OCI-LY1 (cell line): ENCODE data around the gene MICOS13.

Experiments
- H2AFZ ChIP-seq: fragments of 200-600 bp; sonication (generic), shearing (Covaris generic); 2 replicates; pipeline ENCODE4 v1.6.0; 2014; ENCODE audit warnings: antibody characterized with exemption, mild to moderate bottlenecking, low read length
- H3F3A ChIP-seq: fragments of 200-600 bp; sonication (generic), shearing (Covaris generic); 2 replicates; pipeline ENCODE4 v1.6.0; 2014; ENCODE audit warnings: mild to moderate bottlenecking, antibody characterized with exemption, low read length, moderate library complexity; ENCODE audit not compliant: insufficient read depth
- H3K27ac ChIP-seq: fragments of 200-600 bp; sonication (generic); 2 replicates; pipeline ENCODE4 v1.5.1; 2014; ENCODE audit warnings: low read length, mixed run types, mild to moderate bottlenecking, low read depth; ENCODE audit not compliant: poor library complexity, severe bottlenecking
- H3K27me3 ChIP-seq: fragments of 200-600 bp; sonication (generic); 2 replicates; pipeline ENCODE4 v1.6.0; 2014; ENCODE audit warnings: antibody characterized with exemption, mild to moderate bottlenecking, low read length, moderate library complexity; ENCODE audit not compliant: insufficient read depth
- H3K36me3 ChIP-seq: fragments of 200-600 bp; sonication (generic); 2 replicates; pipeline ENCODE4 v1.6.1; 2014; ENCODE audit warnings: mild to moderate bottlenecking, antibody characterized with exemption, low read length, moderate library complexity, mixed read lengths; ENCODE audit not compliant: insufficient read depth
- H3K4me1 ChIP-seq: fragments of 200-600 bp; sonication (generic); 2 replicates; pipeline ENCODE4 v1.5.1; 2014; ENCODE audit warnings: mild to moderate bottlenecking, low read length, moderate library complexity; ENCODE audit not compliant: insufficient read depth, severe bottlenecking
- H3K4me2 ChIP-seq: fragments of 200-600 bp; sonication (generic), shearing (Covaris generic); 2 replicates; pipeline ENCODE4 v1.6.1; 2014; ENCODE audit warnings: low read length
- H3K4me3 ChIP-seq: fragments of 200-600 bp; sonication (generic); 2 replicates; pipeline ENCODE4 v1.5.1; 2014; ENCODE audit warnings: low read length, low read depth, mild to moderate bottlenecking, mixed read lengths; ENCODE audit not compliant: poor library complexity, severe bottlenecking
- H3K79me2 ChIP-seq: fragments of 200-600 bp; shearing (Covaris generic); 2 replicates; pipeline ENCODE4 v1.6.1; 2016; ENCODE audit warnings: mixed run types, low read length, mixed read lengths; ENCODE audit not compliant: insufficient read depth
- H3K9ac ChIP-seq: fragments of 200-600 bp; sonication (generic), shearing (Covaris generic); 2 replicates; pipeline ENCODE4 v1.6.1; 2014; ENCODE audit warnings: mild to moderate bottlenecking, low read length, mixed read lengths
- H3K9me2 ChIP-seq: fragments of 200-600 bp; sonication (generic), shearing (Covaris generic); 2 replicates; pipeline ENCODE4 v1.6.1; 2014; ENCODE audit warnings: low read depth, mild to moderate bottlenecking, low read length, mixed read lengths
- H3K9me3 ChIP-seq: fragments of 200-600 bp; shearing (Covaris generic); 2 replicates; pipeline ENCODE4 v1.6.1; 2014; ENCODE audit warnings: low read length, mixed read lengths
- H4K20me1 ChIP-seq: fragments of 200-600 bp; sonication (generic), shearing (Covaris generic); 2 replicates; pipeline ENCODE4 v1.6.0; 2016; ENCODE audit warnings: mild to moderate bottlenecking, low read length; ENCODE audit not compliant: insufficient read depth
- CTCF ChIP-seq: fragments of 200-600 bp; sonication (generic), shearing (Covaris generic); IDR thresholded peaks from 2 replicates; pipeline ENCODE4 v1.5.1; 2017; ENCODE audit warnings: mild to moderate bottlenecking, antibody characterized with exemption, low read length, moderate library complexity, mixed read lengths
- EZH2 ChIP-seq: fragments of 200-600 bp; sonication (generic), shearing (Covaris generic); IDR thresholded peaks from 2 replicates; pipeline ENCODE4 v1.8.0; 2017; ENCODE audit warnings: borderline replicate concordance, mixed run types, mild to moderate bottlenecking, antibody characterized with exemption, low read length, moderate library complexity, mixed read lengths

MICOS13 gene

GRCh38 chr19:5672708-5673459 lies 7.4 kb downstream of the MICOS13 start:
- H3K4me2 ChIP-seq = no peak overlapping the region
- H3K79me2 ChIP-seq = no peaks in the 10 kb centered on the region
- H3K9ac ChIP-seq = no peak overlapping the region
- H3F3A ChIP-seq = no peaks in the 10 kb centered on the region
- H2AFZ ChIP-seq = no peak overlapping the region
- H3K9me3 ChIP-seq = no peaks in the 10 kb centered on the region
- peaks cover 51% of the 10 kb centered on the region for H3K36me3 ChIP-seq
- TF ChIP-seq CTCF (no peak), EZH2 (no peak)
- no peaks in the 10 kb centered on the region for H4K20me1 ChIP-seq
- no peak overlapping the region for H3K4me3 ChIP-seq
- no peaks in the 10 kb centered on the region for H3K27me3 ChIP-seq
- H3K27ac ChIP-seq = no peak overlapping the region
- H3K4me1 ChIP-seq = peaks cover 4% of the 10 kb centered on the region
- H3K9me2 ChIP-seq = no peaks in the 10 kb centered on the region

DNA sequence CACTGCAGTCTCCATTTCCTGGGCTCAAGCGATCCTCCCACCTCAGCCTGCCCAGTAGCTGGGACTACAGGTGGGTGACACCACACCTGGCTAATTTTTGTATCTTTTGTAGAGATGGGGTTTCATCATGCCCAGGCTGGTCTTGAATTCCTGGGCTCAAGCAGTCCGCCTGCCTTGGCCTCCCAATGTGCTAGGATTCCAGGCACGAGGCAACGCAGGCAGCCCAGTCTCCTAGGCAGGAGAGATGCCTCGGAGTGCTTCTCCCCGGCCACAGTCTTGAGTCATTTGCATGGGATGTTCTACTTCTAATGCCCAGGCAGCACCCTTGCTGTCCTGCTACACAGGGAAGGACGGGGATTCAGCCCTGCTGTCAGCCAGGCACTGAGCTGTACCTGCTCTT lies 8.7 kb downstream of the MICOS13 start:
- H3K27ac ChIP-seq = no peak overlapping the region
- no peaks in the 10 kb centered on the region for H3K27me3 ChIP-seq
- no peaks in the 10 kb centered on the region for H4K20me1 ChIP-seq
- peaks cover 64% of the 10 kb centered on the region for H3K36me3 ChIP-seq
- H3K9me3 ChIP-seq = no peaks in the 10 kb centered on the region
- H3K9me2 ChIP-seq = no peaks in the 10 kb centered on the region
- no peaks in the 10 kb centered on the region for H3F3A ChIP-seq
- H3K79me2 ChIP-seq = no peaks in the 10 kb centered on the region
- no peak overlapping the region for H2AFZ ChIP-seq
- H3K9ac ChIP-seq = no peak overlapping the region
- peaks cover 4% of the 10 kb centered on the region for H3K4me1 ChIP-seq
- no peak overlapping the region for H3K4me3 ChIP-seq
- no peak overlapping the region for H3K4me2 ChIP-seq
- TF ChIP-seq EZH2 (no peak), CTCF (no peak)

GRCh38 chr19:5669212-5669611 lies 11.1 kb downstream of the MICOS13 start:
- no peak overlapping the region for H3K27ac ChIP-seq
- H3K9me3 ChIP-seq = no peaks in the 10 kb centered on the region
- H3K36me3 ChIP-seq = peaks cover 88% of the 10 kb centered on the region
- H3K27me3 ChIP-seq = no peaks in the 10 kb centered on the region
- H3K79me2 ChIP-seq = no peaks in the 10 kb centered on the region
- H3K9ac ChIP-seq = no peak overlapping the region
- TF ChIP-seq EZH2 (no peak), CTCF (no peak)
- H3K4me2 ChIP-seq = no peak overlapping the region
- H3K9me2 ChIP-seq = no peaks in the 10 kb centered on the region
- no peak overlapping the region for H3K4me3 ChIP-seq
- no peaks in the 10 kb centered on the region for H3F3A ChIP-seq
- H4K20me1 ChIP-seq = no peaks in the 10 kb centered on the region
- H2AFZ ChIP-seq = no peak overlapping the region
- peaks cover 4% of the 10 kb centered on the region for H3K4me1 ChIP-seq
